CMK (cell line): Measurements from ENCODE around the gene SELENOW.
"Not testable (repeated sequence)": the region's sequence is repeated elsewhere in the genome, so short reads cannot be mapped to it uniquely, and the experiment has no call there.

Experiments
- DNase-seq: peaks from one replicate; pipeline ENCODE4 v3.0.0-alpha.2; 2010; ENCODE audit warnings: low read depth

The SELENOW gene

GRCh38 chr19:47756953-47757608 lies 21.4 kb upstream of the SELENOW start:
- no peak for DNase-seq

- no peak for DNase-seq
Observed at GRCh38 chr19:47757617-47758442, 20.7 kb upstream of the SELENOW start.

GRCh38 chr19:47758443-47758804 lies 20.1 kb upstream of the SELENOW start:
- no peak for DNase-seq

GRCh38 chr19:47760632-47760999 lies 17.9 kb upstream of the SELENOW start:
- DNase-seq = no peak

GRCh38 chr19:47761566-47761965 lies 16.9 kb upstream of the SELENOW start:
- no peak for DNase-seq

- no peak for DNase-seq
Observed at GRCh38 chr19:47762151-47762550, 16.4 kb upstream of the SELENOW start.

GRCh38 chr19:47762615-47763308 lies 15.7 kb upstream of the SELENOW start:
- DNase-seq = no peak

GRCh38 chr19:47764705-47765104 lies 13.8 kb upstream of the SELENOW start:
- not testable (repeated sequence) for DNase-seq

GRCh38 chr19:47765523-47766358 lies 12.8 kb upstream of the SELENOW start:
- DNase-seq = peak; percentile 45

GRCh38 chr19:47766359-47766620 lies 12.2 kb upstream of the SELENOW start:
- no peak for DNase-seq

GRCh38 chr19:47766670-47767069 lies 11.8 kb upstream of the SELENOW start:
- no peak for DNase-seq

- DNase-seq = no peak
Observed at GRCh38 chr19:47767349-47767748, 11.2 kb upstream of the SELENOW start.

GRCh38 chr19:47768604-47769003 lies 9.9 kb upstream of the SELENOW start:
- no peak for DNase-seq

GRCh38 chr19:47769534-47769933 lies 9.0 kb upstream of the SELENOW start:
- DNase-seq = no peak

GRCh38 chr19:47771291-47771690 lies 7.2 kb upstream of the SELENOW start:
- DNase-seq = not testable (repeated sequence)

GRCh38 chr19:47776568-47776967 lies 1.9 kb upstream of the SELENOW start:
- DNase-seq = no peak

GRCh38 chr19:47777245-47778048 lies 1.1 kb upstream of the SELENOW start:
- DNase-seq = not testable (repeated sequence)

- DNase-seq = no peak
Observed at GRCh38 chr19:47778954-47779351, 450 bp downstream of the SELENOW start.

GRCh38 chr19:47779524-47780214 lies 1.2 kb downstream of the SELENOW start:
- DNase-seq = no peak

GRCh38 chr19:47780215-47780551 lies 1.7 kb downstream of the SELENOW start:
- DNase-seq = no peak
